ENCODE data around the gene PPP2R2C.

- TF ChIP-seq, protein P1, sequence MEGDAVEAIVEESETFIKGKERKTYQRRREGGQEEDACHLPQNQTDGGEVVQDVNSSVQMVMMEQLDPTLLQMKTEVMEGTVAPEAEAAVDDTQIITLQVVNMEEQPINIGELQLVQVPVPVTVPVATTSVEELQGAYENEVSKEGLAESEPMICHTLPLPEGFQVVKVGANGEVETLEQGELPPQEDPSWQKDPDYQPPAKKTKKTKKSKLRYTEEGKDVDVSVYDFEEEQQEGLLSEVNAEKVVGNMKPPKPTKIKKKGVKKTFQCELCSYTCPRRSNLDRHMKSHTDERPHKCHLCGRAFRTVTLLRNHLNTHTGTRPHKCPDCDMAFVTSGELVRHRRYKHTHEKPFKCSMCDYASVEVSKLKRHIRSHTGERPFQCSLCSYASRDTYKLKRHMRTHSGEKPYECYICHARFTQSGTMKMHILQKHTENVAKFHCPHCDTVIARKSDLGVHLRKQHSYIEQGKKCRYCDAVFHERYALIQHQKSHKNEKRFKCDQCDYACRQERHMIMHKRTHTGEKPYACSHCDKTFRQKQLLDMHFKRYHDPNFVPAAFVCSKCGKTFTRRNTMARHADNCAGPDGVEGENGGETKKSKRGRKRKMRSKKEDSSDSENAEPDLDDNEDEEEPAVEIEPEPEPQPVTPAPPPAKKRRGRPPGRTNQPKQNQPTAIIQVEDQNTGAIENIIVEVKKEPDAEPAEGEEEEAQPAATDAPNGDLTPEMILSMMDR (IDR thresholded peaks at IDR 0.05) = no peak
- no peak for TF ChIP-seq POLR2AphosphoS5 (IDR thresholded peaks at IDR 0.05)
Observed at GRCh38 chr4:6492861-6493657, 20.6 kb upstream of the PPP2R2C start.
